Peyer's patch (tissue), 4 donors: Measurements from ENCODE around the gene DGCR8. TPM values are rescaled to one million over a fixed set of nuclear protein-coding genes. Genes with fewer than 3 reads are reported as not detected.

Source experiments
- DNase-seq, 3 donors: peaks; one replicate each; pipeline ENCODE4 v3.0.0-alpha.2; 2017 to 2019
- H3K27ac ChIP-seq, 4 donors: fragments of 200-600 bp; sonication (generic); one replicate each; pipeline ENCODE4 v1.5.1; 2016 to 2019
- H3K27me3 ChIP-seq, 2 donors: fragments of 200-600 bp; sonication (generic); one replicate each; pipeline ENCODE4 v1.5.1; 2019
- H3K36me3 ChIP-seq, 3 donors: fragments of 200-600 bp; sonication (generic); one replicate each; pipeline ENCODE4 v1.5.1; 2016 to 2019
- H3K4me1 ChIP-seq, 4 donors: fragments of 200-600 bp; sonication (generic); one replicate each; pipeline ENCODE4 v1.5.1; 2016 to 2019
- H3K4me3 ChIP-seq, 4 donors: fragments of 200-600 bp; sonication (generic); 1 replicate in 3 of 4; 2 replicates in 1 of 4; pipeline ENCODE4 v1.5.1; 2016 to 2019; ENCODE audit warnings: mild to moderate bottlenecking in 1 of 4
- H3K9me3 ChIP-seq, 4 donors: fragments of 200-600 bp; sonication (generic); one replicate each; pipeline ENCODE4 v1.5.1; 2016 to 2019; ENCODE audit warnings: mild to moderate bottlenecking in 1 of 4
- POLR2A ChIP-seq, 2 donors: fragments of 450-650 bp; IDR thresholded peaks; one replicate each; pipeline ENCODE4 v1.5.1; 2017; ENCODE audit warnings: antibody characterized with exemption in 2 of 2, mild to moderate bottlenecking in 2 of 2, moderate library complexity in 2 of 2
- total RNA-seq, 4 donors: library from RNA; depleted of rRNA; stranded (reverse); fragments of >200 nt; gene quantifications; one replicate each; pipeline ENCODE4 v1.1.0, GENCODE V29; 2016
- TF ChIP-seq, protein P1 (sequence below), 6 experiments: fragments of 450-650 bp in 4 of 6; fragments of 200-600 bp in 2 of 6; sonication (generic) in 1 of 6; IDR thresholded peaks; one replicate each; pipeline ENCODE4 v1.5.1; 2017 to 2019; ENCODE audit warnings: antibody characterized with exemption in 6 of 6, mild to moderate bottlenecking in 3 of 6, moderate library complexity in 1 of 6

The DGCR8 gene
- total RNA-seq, 4 donors from 2014 or later = 40.6 to 138 (median 64.9) TPM

DNA sequence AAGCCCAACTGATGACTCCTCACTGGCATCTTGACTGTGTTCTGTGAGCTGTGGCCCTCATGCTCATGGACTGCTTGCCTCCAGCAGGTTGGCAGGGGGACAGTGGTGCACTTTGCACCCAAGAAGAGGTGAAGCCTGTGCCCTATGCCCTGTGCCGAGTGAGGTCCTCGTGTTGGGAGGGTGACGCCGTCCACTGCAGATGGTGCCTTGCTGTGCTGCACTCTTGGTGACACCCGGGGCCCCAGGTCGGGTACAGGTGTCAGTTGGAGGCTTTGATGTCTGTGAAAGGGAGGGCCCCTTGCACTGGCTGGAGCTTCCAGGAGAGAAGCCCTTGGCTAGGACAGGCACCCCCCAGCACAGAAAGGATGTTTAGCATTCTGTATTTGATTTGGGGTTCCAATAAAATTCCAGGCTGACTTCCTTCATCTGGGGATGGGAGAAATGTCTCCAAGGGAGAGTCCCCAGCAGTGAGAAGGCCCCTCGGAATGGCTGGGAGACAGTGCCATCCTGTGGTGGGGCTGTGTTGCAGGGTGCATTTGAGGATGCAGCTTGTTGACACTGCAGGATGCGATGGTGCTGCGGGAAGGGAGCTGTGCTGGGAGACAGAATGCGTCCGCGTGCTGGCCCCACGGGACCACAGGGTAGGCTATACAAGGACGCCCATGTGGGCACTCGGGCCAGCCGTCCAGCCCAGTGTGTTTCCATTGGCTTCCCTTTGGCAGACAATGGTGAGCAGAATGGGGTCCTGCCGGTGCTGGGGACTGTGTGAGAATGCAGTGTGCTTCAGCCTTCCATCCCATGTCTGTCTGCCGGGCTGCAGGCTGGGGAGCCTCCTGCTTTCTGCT lies 49.1 kb downstream of the DGCR8 start:
- DNase-seq = peak in 2 of 3 donors; percentile 54 to 61
- H3K27ac ChIP-seq = no peak overlapping the region
- H3K4me3 ChIP-seq = no peak overlapping the region
- peaks cover 0 to 34% (median 17%) of the 10 kb centered on the region in 4 donors for H3K4me1 ChIP-seq
- H3K9me3 ChIP-seq = no peaks in the 10 kb centered on the region
- peaks cover 0 to 24% (median 0%) of the 10 kb centered on the region in 3 donors for H3K36me3 ChIP-seq
- TF ChIP-seq, protein P1, sequence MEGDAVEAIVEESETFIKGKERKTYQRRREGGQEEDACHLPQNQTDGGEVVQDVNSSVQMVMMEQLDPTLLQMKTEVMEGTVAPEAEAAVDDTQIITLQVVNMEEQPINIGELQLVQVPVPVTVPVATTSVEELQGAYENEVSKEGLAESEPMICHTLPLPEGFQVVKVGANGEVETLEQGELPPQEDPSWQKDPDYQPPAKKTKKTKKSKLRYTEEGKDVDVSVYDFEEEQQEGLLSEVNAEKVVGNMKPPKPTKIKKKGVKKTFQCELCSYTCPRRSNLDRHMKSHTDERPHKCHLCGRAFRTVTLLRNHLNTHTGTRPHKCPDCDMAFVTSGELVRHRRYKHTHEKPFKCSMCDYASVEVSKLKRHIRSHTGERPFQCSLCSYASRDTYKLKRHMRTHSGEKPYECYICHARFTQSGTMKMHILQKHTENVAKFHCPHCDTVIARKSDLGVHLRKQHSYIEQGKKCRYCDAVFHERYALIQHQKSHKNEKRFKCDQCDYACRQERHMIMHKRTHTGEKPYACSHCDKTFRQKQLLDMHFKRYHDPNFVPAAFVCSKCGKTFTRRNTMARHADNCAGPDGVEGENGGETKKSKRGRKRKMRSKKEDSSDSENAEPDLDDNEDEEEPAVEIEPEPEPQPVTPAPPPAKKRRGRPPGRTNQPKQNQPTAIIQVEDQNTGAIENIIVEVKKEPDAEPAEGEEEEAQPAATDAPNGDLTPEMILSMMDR (IDR thresholded peaks at IDR 0.05) = peak in 5 of 6 experiments; percentile 18 to 55 (median 41)
- TF ChIP-seq POLR2A (IDR thresholded peaks at IDR 0.05) = no peak
- H3K27me3 ChIP-seq = no peaks in the 10 kb centered on the region

- H3K4me1 ChIP-seq = peaks cover 0 to 34% (median 19%) of the 10 kb centered on the region in 4 donors
- H3K4me3 ChIP-seq = no peak overlapping the region
- H3K9me3 ChIP-seq = no peaks in the 10 kb centered on the region
- no peak overlapping the region for H3K27ac ChIP-seq
- H3K27me3 ChIP-seq = no peaks in the 10 kb centered on the region
- peaks cover 0 to 24% (median 0%) of the 10 kb centered on the region in 3 donors for H3K36me3 ChIP-seq
- DNase-seq = no peak
- TF ChIP-seq, protein P1 (IDR thresholded peaks at IDR 0.05) = no peak
- TF ChIP-seq POLR2A (IDR thresholded peaks at IDR 0.05) = no peak
Measured at GRCh38 chr22:20129747-20130014, 49.6 kb downstream of the DGCR8 start.

- Histone ChIP-seq H3K27me3 (no peaks in the 10 kb centered on the region), H3K4me3 (no peak overlapping the region), H3K4me1 (peaks cover 0 to 34% (median 20%) of the 10 kb centered on the region in 4 donors), H3K9me3 (no peaks in the 10 kb centered on the region), H3K36me3 (peaks cover 0 to 21% (median 0%) of the 10 kb centered on the region in 3 donors), H3K27ac (peak overlapping the region in 2 of 4 donors; percentile 89 to 93)
- no peak for DNase-seq
- TF ChIP-seq, protein P1 (IDR thresholded peaks at IDR 0.05) = peak in 1 of 6 experiments; percentile 6
- no peak for TF ChIP-seq POLR2A (IDR thresholded peaks at IDR 0.05)
Measured at GRCh38 chr22:20130319-20130718, 50.3 kb downstream of the DGCR8 start.

DNA sequence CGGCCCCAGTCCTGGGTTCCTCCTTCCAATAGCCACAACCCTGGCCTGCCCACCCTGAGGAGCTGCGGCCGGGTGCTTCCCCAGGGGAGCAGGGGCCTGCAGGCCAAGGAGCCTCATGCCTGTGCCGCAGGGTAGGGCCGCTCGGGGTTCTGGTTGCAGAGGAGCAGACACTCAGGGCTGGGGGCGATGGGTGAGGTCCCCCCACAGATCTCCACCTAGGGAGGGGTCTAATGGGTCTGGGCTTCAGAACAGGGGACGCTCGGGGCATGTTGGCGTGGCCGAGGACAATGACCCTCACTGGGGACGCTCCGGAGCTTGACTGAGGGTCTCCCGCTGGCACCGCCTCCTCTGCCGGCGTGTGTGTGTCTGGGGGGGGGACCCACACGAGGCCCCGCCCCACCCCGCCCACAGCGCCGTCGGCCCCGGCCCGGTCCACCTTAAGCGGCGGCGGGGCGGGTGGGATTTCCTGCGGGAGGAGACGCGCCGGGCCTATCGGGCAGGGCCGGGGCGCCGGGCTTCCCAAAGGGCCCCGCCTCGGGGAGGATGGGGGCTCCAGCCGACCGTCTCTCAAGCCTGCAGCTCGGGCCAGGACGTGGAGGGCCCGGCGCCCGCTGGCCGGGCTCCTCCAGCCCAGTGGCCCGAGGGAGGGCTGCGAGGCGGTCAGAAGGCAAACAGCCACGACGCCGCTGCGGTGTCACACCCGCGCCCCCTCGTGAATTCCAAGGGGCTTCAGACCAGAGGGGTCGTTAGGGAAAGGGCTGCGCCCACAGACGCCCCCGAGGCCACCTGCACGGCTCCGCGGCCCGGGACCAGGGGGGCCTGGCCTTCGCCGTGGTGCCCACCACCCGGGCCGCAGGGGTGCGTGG lies 50.9 kb downstream of the DGCR8 start:
- no peaks in the 10 kb centered on the region for H3K9me3 ChIP-seq
- no peaks in the 10 kb centered on the region for H3K27me3 ChIP-seq
- H3K27ac ChIP-seq = peak overlapping the region; percentile 89 to 97 (median 93)
- peak overlapping the region; percentile 92 to 100 (median 95) for H3K4me3 ChIP-seq
- TF ChIP-seq, protein P1 (IDR thresholded peaks at IDR 0.05) = no peak
- TF ChIP-seq POLR2A (IDR thresholded peaks at IDR 0.05) = no peak
- peak; percentile 87 to 94 (median 89) for DNase-seq
- H3K36me3 ChIP-seq = peaks cover 0 to 15% (median 0%) of the 10 kb centered on the region in 3 donors
- H3K4me1 ChIP-seq = peaks cover 0 to 38% (median 20%) of the 10 kb centered on the region in 4 donors

DNA sequence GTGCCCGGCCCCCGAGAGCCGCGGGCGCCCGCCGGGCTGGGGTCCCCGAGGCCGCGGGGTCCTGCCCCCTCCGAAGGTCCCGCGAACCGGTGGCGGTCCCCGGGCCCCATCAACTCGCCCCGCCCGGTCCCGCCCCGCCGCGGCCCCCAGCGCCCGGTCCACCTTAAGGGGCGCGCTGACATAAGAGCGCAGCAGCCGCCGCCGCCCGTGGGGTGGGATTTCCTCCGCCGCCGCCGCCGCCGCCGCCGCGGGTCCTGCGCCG lies 51.5 kb downstream of the DGCR8 start, which contains the start of gene ZDHHC8:
ZDHHC8 (plus strand) TSS at position 208 of the 262 bp plus-strand sequence. CDS start 144 bp downstream, outside the sequence.
- Histone ChIP-seq H3K4me1 (peaks cover 0 to 38% (median 22%) of the 10 kb centered on the region in 4 donors), H3K9me3 (no peaks in the 10 kb centered on the region), H3K4me3 (peak within 1 kb of the TSS; percentile 92 to 100 (median 95)), H3K36me3 (peaks cover 0 to 10% (median 0%) of the 10 kb centered on the region in 3 donors), H3K27ac (peak within 1 kb of the TSS; percentile 89 to 97 (median 93)), H3K27me3 (no peaks in the 10 kb centered on the region)
- peak; percentile 51 to 69 (median 66) for DNase-seq
- TF ChIP-seq POLR2A (IDR thresholded peaks at IDR 0.05) = no peak
- TF ChIP-seq, protein P1 (IDR thresholded peaks at IDR 0.05) = no peak
